ENCODE data around the gene PPP2CA.
A peak's percentile ranks its signal among the peaks of the same experiment; 100 is the strongest.
"Not testable (repeated sequence)": the region's sequence is repeated elsewhere in the genome, so short reads cannot be mapped to it uniquely, and the experiment has no call there.

PPP2CA gene

GRCh38 chr5:134189031-134189430, 36.8 kb downstream of the PPP2CA start:
- DNase-seq (ENCODE audit: low read depth) = no peak

GRCh38 chr5:134188092-134188491, 37.8 kb downstream of the PPP2CA start:
- DNase-seq (ENCODE audit: low read depth) = no peak

- peak; percentile 62 for DNase-seq (ENCODE audit: low read depth)
Measured at GRCh38 chr5:134184155-134185135, 41.4 kb downstream of the PPP2CA start.

GRCh38 chr5:134183481-134183880, 42.4 kb downstream of the PPP2CA start:
- DNase-seq (ENCODE audit: low read depth) = no peak

- no peak for DNase-seq (ENCODE audit: low read depth)
Measured at GRCh38 chr5:134178096-134178419, 47.8 kb downstream of the PPP2CA start.

GRCh38 chr5:134177369-134178095, 48.3 kb downstream of the PPP2CA start:
- DNase-seq (ENCODE audit: low read depth) = no peak

- DNase-seq (ENCODE audit: low read depth) = peak; percentile 77
Measured at GRCh38 chr5:134176511-134177368, 49.1 kb downstream of the PPP2CA start, which contains the start of gene SKP1. TSS of gene SKP1 (minus strand) at chr5:134176950. CDS start at chr5:134174022, 2,928 bp downstream.

- no peak for DNase-seq (ENCODE audit: low read depth)
Measured at GRCh38 chr5:134175921-134176510, 49.9 kb downstream of the PPP2CA start.

GRCh38 chr5:134174841-134175839, 50.7 kb downstream of the PPP2CA start:
- no peak for DNase-seq (ENCODE audit: low read depth)

- no peak for DNase-seq (ENCODE audit: low read depth)
Measured at GRCh38 chr5:134171972-134172371, 53.9 kb downstream of the PPP2CA start.

GRCh38 chr5:134162592-134162991, 63.3 kb downstream of the PPP2CA start:
- DNase-seq (ENCODE audit: low read depth) = no peak

- no peak for DNase-seq (ENCODE audit: low read depth)
Measured at GRCh38 chr5:134161513-134162395, 64.1 kb downstream of the PPP2CA start.

- no peak for DNase-seq (ENCODE audit: low read depth)
Measured at GRCh38 chr5:134153657-134154056, 72.2 kb downstream of the PPP2CA start.

GRCh38 chr5:134153241-134153640, 72.6 kb downstream of the PPP2CA start:
- no peak for DNase-seq (ENCODE audit: low read depth)

GRCh38 chr5:134152173-134152832, 73.6 kb downstream of the PPP2CA start:
- DNase-seq (ENCODE audit: low read depth) = not testable (repeated sequence)

- no peak for DNase-seq (ENCODE audit: low read depth)
Measured at GRCh38 chr5:134151723-134152122, 74.2 kb downstream of the PPP2CA start.

GRCh38 chr5:134149571-134150303, 76.1 kb downstream of the PPP2CA start:
- no peak for DNase-seq (ENCODE audit: low read depth)

- no peak for DNase-seq (ENCODE audit: low read depth)
Measured at GRCh38 chr5:134148986-134149539, 76.8 kb downstream of the PPP2CA start.

Measured in activated T-cell treated with anti-CD3 and anti-CD28 coated beads for 1 hour (primary cell).